Stomach (tissue), 4 donors: ENCODE measurements around the gene LPIN2.
"Not testable (repeated sequence)": the region's sequence is repeated elsewhere in the genome, so short reads cannot be mapped to it uniquely, and the experiment has no call there.

Experiments used
- POLR2A ChIP-seq, 4 donors: fragments of 450-650 bp; IDR thresholded peaks; one replicate each; pipeline ENCODE4 v1.6.1; 2016; ENCODE audit warnings: antibody characterized with exemption in 4 of 4, control low read depth in 2 of 4, mild to moderate bottlenecking in 1 of 4, moderate library complexity in 1 of 4
- POLR2AphosphoS5 ChIP-seq, 3 donors: sonication (generic); formaldehyde crosslinking; IDR thresholded peaks; one replicate each; pipeline ENCODE4 v1.6.1; 2016; ENCODE audit warnings: antibody characterized with exemption in 3 of 3
- TF ChIP-seq, protein P1 (sequence below), 7 experiments: fragments of 450-650 bp in 4 of 7; fragments of 200-600 bp in 3 of 7; sonication (generic) in 3 of 7; IDR thresholded peaks; one replicate each; pipeline ENCODE4 v1.5.1; 2016 to 2019; ENCODE audit warnings: antibody characterized with exemption in 7 of 7, control low read depth in 2 of 7, mild to moderate bottlenecking in 1 of 7

DNA sequence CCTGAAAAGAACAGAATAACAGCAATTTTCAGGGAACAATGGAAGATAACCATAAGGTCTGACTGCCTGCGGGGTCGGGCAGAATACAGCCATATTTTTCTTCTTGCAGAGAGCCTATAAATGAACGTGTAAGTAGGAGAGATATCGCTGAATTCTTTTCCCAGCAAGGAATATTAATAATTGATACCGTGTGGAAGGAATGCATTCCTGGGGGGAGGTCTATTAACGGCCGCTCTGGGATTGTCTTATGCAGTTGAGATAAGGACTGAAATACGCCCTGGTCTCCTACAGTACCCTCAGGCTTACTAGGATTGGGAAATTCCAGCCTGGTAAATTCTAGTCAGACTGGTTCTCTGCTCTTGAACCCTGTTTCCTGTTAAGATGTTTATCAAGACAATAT lies 9.2 kb downstream of the LPIN2 start:
- TF ChIP-seq, protein P1, sequence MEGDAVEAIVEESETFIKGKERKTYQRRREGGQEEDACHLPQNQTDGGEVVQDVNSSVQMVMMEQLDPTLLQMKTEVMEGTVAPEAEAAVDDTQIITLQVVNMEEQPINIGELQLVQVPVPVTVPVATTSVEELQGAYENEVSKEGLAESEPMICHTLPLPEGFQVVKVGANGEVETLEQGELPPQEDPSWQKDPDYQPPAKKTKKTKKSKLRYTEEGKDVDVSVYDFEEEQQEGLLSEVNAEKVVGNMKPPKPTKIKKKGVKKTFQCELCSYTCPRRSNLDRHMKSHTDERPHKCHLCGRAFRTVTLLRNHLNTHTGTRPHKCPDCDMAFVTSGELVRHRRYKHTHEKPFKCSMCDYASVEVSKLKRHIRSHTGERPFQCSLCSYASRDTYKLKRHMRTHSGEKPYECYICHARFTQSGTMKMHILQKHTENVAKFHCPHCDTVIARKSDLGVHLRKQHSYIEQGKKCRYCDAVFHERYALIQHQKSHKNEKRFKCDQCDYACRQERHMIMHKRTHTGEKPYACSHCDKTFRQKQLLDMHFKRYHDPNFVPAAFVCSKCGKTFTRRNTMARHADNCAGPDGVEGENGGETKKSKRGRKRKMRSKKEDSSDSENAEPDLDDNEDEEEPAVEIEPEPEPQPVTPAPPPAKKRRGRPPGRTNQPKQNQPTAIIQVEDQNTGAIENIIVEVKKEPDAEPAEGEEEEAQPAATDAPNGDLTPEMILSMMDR (IDR thresholded peaks at IDR 0.05), result not testable (repeated sequence)
- not testable (repeated sequence) for TF ChIP-seq POLR2A, POLR2AphosphoS5 (IDR thresholded peaks at IDR 0.05)
